Kidney (tissue), 14 donors: ENCODE results near the gene OR2T33. TPM values are rescaled to one million over a fixed set of nuclear protein-coding genes. Genes with fewer than 3 reads are reported as not detected.
"Not testable (repeated sequence)": the region's sequence is repeated elsewhere in the genome, so short reads cannot be mapped to it uniquely, and the experiment has no call there.

Experiments
- DNase-seq, 5 donors: peaks; one replicate each; pipeline ENCODE4 v3.0.0-alpha.2; 2013 to 2020
- FAIRE-seq: peaks from 2 replicates; lab custom pipeline; 2012; peaks lifted over from hg19 to GRCh38; lab: Jason Lieb, UNC
- H3K27ac ChIP-seq, 2 donors: one replicate each; pipeline ENCODE4 v1.7.0; 2013; ENCODE audit warnings: low read depth in 2 of 2, low read length in 2 of 2, inconsistent platforms in 1 of 2
- H3K27me3 ChIP-seq: one replicate; pipeline ENCODE4 v1.7.1; 2013; ENCODE audit warnings: low read length, inconsistent platforms; ENCODE audit not compliant: control insufficient read depth, insufficient read depth
- H3K36me3 ChIP-seq, 3 donors: one replicate each; pipeline versions ENCODE4 v1.7.0 to v1.7.1; 2013; ENCODE audit warnings: low read length in 3 of 3, control low read depth in 1 of 3, inconsistent platforms in 1 of 3; ENCODE audit not compliant: insufficient read depth in 3 of 3, control insufficient read depth in 2 of 3
- H3K4me1 ChIP-seq, 3 donors: one replicate each; pipeline versions ENCODE4 v1.7.0 to v1.7.1; 2013; ENCODE audit warnings: low read length in 3 of 3, inconsistent platforms in 1 of 3, low read depth in 1 of 3; ENCODE audit not compliant: control insufficient read depth in 2 of 3, insufficient read depth in 2 of 3
- H3K4me3 ChIP-seq, 3 donors: one replicate each; pipeline versions ENCODE4 v1.7.0 to v1.8.1; 2013; ENCODE audit warnings: low read length in 3 of 3, control low read depth in 1 of 3, inconsistent platforms in 1 of 3
- H3K9ac ChIP-seq, 3 donors: one replicate each; pipeline versions ENCODE4 v1.7.0 to v1.7.1; 2013; ENCODE audit warnings: low read length in 3 of 3, control low read depth in 1 of 3, inconsistent platforms in 1 of 3
- H3K9me3 ChIP-seq, 3 donors: one replicate each; pipeline versions ENCODE4 v1.7.0 to v1.7.1; 2013; ENCODE audit warnings: low read length in 3 of 3, control low read depth in 1 of 3, inconsistent platforms in 1 of 3; ENCODE audit not compliant: control insufficient read depth in 2 of 3, insufficient read depth in 1 of 3
- intact Hi-C: fragments of 100-400 bp; cut with DNase I; formaldehyde crosslinking; loops from one replicate; pipeline ENCODE4 v1.11.1; 2022
- polyA plus RNA-seq: library from polyadenylated mRNA; stranded (reverse); fragments of 350-450 nt; fragmentation: Illumina TruSeq; extraction: RNeasy Lipid Tissue Mini Kit (QIAGEN cat#74804); gene quantifications from one replicate; pipeline ENCODE4 v1.2.3, GENCODE V29; 2014; ENCODE audit warnings: low read depth, low replicate concordance; ENCODE audit not compliant: insufficient read depth
- total RNA-seq: library from RNA; stranded (reverse); fragmentation: NEBNext Ultra II Directional; extraction: Animal tissue kit (Norgen Biotek cat#: 25700); gene quantifications from one replicate; pipeline ENCODE4 v1.2.1, GENCODE V29; 2021
- TF ChIP-seq, protein P1 (sequence below): IDR thresholded peaks from 3 replicates; pipeline ENCODE4 v1.5.1; 2012; ENCODE audit warnings: mild to moderate bottlenecking, moderate library complexity, borderline replicate concordance; ENCODE audit not compliant: insufficient read depth; ENCODE audit errors: extremely low read depth
- donor health status: control.
- donor health status: control.
- donor health status: control.
- donor health status: control.
- donor health status: control.
- donor health status: DM: yes; HTN: yes; CAD: no.
- donor health status: Normal renal cell carcinoma (clear cell type).

OR2T33 gene
- total and polyA plus RNA-seq, 2 donors from 2014 or later, result not detected

GRCh38 chr1:248306103-248306502 is 28.3 kb upstream of the OR2T33 start:
- no peak overlapping the region for H3K27ac ChIP-seq
- H3K9ac ChIP-seq, result no peak overlapping the region
- no peaks in the 10 kb centered on the region for H3K9me3 ChIP-seq
- H3K4me1 ChIP-seq, result no peaks in the 10 kb centered on the region
- TF ChIP-seq, protein P1, sequence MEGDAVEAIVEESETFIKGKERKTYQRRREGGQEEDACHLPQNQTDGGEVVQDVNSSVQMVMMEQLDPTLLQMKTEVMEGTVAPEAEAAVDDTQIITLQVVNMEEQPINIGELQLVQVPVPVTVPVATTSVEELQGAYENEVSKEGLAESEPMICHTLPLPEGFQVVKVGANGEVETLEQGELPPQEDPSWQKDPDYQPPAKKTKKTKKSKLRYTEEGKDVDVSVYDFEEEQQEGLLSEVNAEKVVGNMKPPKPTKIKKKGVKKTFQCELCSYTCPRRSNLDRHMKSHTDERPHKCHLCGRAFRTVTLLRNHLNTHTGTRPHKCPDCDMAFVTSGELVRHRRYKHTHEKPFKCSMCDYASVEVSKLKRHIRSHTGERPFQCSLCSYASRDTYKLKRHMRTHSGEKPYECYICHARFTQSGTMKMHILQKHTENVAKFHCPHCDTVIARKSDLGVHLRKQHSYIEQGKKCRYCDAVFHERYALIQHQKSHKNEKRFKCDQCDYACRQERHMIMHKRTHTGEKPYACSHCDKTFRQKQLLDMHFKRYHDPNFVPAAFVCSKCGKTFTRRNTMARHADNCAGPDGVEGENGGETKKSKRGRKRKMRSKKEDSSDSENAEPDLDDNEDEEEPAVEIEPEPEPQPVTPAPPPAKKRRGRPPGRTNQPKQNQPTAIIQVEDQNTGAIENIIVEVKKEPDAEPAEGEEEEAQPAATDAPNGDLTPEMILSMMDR, result no peak
- intact Hi-C loops, result no loop called here
- DNase-seq (no peak), FAIRE-seq (no peak)
- no peaks in the 10 kb centered on the region for H3K27me3 ChIP-seq
- H3K36me3 ChIP-seq, result no peaks in the 10 kb centered on the region
- no peak overlapping the region for H3K4me3 ChIP-seq

DNA sequence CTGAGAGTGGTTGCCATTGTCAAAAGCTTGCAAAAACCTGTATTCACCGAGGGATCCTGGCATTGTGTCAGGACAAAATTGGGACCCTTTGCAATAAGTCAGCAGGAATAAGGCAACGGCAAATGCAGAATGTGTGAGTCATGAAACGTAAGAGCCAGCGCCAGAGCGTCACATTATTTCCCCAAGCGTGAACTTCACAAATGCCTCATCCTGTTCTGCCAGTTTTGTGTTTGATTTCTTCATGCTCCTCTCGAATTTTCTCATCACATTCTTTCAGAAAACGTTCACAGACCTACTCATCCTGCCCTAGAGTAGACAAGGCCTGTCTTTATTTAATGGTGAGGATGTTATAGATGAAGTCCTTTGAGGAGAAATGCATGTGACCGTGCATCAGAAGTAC is 27.9 kb upstream of the OR2T33 start:
- H3K4me3 ChIP-seq, H3K27ac ChIP-seq, DNase-seq, intact Hi-C loops, H3K4me1 ChIP-seq, H3K36me3 ChIP-seq, FAIRE-seq, H3K9ac ChIP-seq, H3K27me3 ChIP-seq, H3K9me3 ChIP-seq: not testable (repeated sequence)

DNA sequence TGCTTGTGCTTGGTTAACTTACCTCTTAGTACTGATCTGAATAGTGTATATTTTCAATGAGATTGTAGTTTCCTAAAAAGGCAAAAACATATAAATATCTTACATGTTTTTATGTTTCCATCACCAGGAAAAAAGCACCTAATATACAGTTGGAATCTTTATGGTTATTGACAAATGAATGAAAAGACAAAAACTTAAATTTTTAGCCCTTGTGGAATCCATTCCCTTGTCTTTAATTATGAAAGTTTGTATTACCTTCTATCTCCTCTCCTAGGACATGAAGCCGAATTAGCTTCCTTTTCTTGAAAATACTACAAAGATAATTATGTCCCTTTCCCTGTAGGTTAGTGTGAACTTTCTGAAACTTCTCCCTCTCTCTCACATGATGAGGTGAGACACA is 25.5 kb upstream of the OR2T33 start, which contains the start of gene OR2T12:
Gene OR2T12 (minus strand): TSS at position 101 of the 400 bp plus-strand sequence. CDS start 7,846 bp downstream, outside the sequence.
- TF ChIP-seq, protein P1, result no peak
- Histone ChIP-seq H3K27ac (no peak within 1 kb of the TSS), H3K9me3 (no peaks in the 10 kb centered on the region), H3K9ac (no peak within 1 kb of the TSS), H3K36me3 (no peaks in the 10 kb centered on the region), H3K4me1 (no peaks in the 10 kb centered on the region), H3K4me3 (no peak within 1 kb of the TSS), H3K27me3 (no peaks in the 10 kb centered on the region)
- DNase-seq (no peak), FAIRE-seq (no peak)
- intact Hi-C loops, result no loop called here

GRCh38 chr1:248288391-248288790 is 10.6 kb upstream of the OR2T33 start:
- H3K27me3 ChIP-seq, result no peaks in the 10 kb centered on the region
- no peak overlapping the region for H3K27ac ChIP-seq
- FAIRE-seq, result no peak
- TF ChIP-seq, protein P1, result no peak
- H3K4me1 ChIP-seq, result no peaks in the 10 kb centered on the region
- intact Hi-C loops, result no loop called here
- H3K4me3 ChIP-seq, result no peak overlapping the region
- DNase-seq, result no peak
- no peaks in the 10 kb centered on the region for H3K9me3 ChIP-seq
- H3K9ac ChIP-seq, result no peak overlapping the region
- H3K36me3 ChIP-seq, result no peaks in the 10 kb centered on the region

- H3K9ac ChIP-seq, H3K27me3 ChIP-seq, intact Hi-C loops, H3K4me3 ChIP-seq, FAIRE-seq, H3K36me3 ChIP-seq, H3K4me1 ChIP-seq, H3K27ac ChIP-seq, H3K9me3 ChIP-seq, DNase-seq: not testable (repeated sequence)
These were observed 4.6 kb downstream of the OR2T33 start for GRCh38 chr1:248273225-248273624.
